Gastrocnemius medialis (tissue), 4 donors: ENCODE results near the gene TMEM132C. TPM values are rescaled to one million over a fixed set of nuclear protein-coding genes. Genes with fewer than 3 reads are reported as not detected.
"Not testable (repeated sequence)": the region's sequence is repeated elsewhere in the genome, so short reads cannot be mapped to it uniquely, and the experiment has no call there.

Experiments used
- ATAC-seq, 2 donors: fragments of 150-250 bp; one replicate each; pipeline ENCODE4 v1.9.1; 2016
- DNase-seq, 2 donors: peaks; one replicate each; pipeline ENCODE4 v3.0.0-alpha.2; 2019
- H3K27ac ChIP-seq, 4 donors: fragments of 200-600 bp; sonication (generic); 1 replicate in 1 of 4; 2 replicates in 3 of 4; pipeline ENCODE4 v1.5.1; 2016 to 2018; ENCODE audit warnings: mild to moderate bottlenecking in 2 of 4, moderate library complexity in 1 of 4
- H3K27me3 ChIP-seq, 3 donors: fragments of 200-600 bp; sonication (generic) in 2 of 3; 1 replicate in 1 of 3; 2 replicates in 2 of 3; pipeline versions ENCODE4 v1.5.1 to v1.6.0; 2016 to 2019; ENCODE audit warnings: mild to moderate bottlenecking in 1 of 3, moderate library complexity in 1 of 3
- H3K36me3 ChIP-seq, 2 donors: fragments of 200-600 bp; sonication (generic) in 1 of 2; one replicate each; pipeline ENCODE4 v1.5.1; 2017 to 2018
- H3K4me1 ChIP-seq, 2 donors: fragments of 200-600 bp; sonication (generic) in 1 of 2; one replicate each; pipeline ENCODE4 v1.5.1; 2016 to 2017; ENCODE audit warnings: mild to moderate bottlenecking in 2 of 2
- H3K4me3 ChIP-seq, 4 donors: fragments of 200-600 bp; sonication (generic) in 3 of 4; 1 replicate in 1 of 4; 2 replicates in 3 of 4; pipeline ENCODE4 v1.5.1; 2016 to 2019; ENCODE audit warnings: mild to moderate bottlenecking in 2 of 4
- H3K9me3 ChIP-seq, 3 donors: fragments of 200-600 bp; sonication (generic) in 2 of 3; 1 replicate in 1 of 3; 2 replicates in 2 of 3; pipeline ENCODE4 v1.5.1; 2016 to 2019
- CTCF ChIP-seq, 5 experiments: fragments of 450-650 bp in 3 of 5; fragments of 200-600 bp in 2 of 5; sonication (generic) in 2 of 5; IDR thresholded peaks in 4 of 5; conservative IDR thresholded peaks in 1 of 5; 1 replicate in 4 of 5; 2 replicates in 1 of 5; pipeline ENCODE4 v1.5.1; 2016 to 2019; ENCODE audit warnings: antibody characterized with exemption in 5 of 5, mild to moderate bottlenecking in 3 of 5, moderate library complexity in 3 of 5
- POLR2A ChIP-seq, 2 donors: fragments of 450-650 bp; IDR thresholded peaks; one replicate each; pipeline ENCODE4 v1.6.1; 2017; ENCODE audit warnings: antibody characterized with exemption in 2 of 2, mild to moderate bottlenecking in 2 of 2, moderate library complexity in 2 of 2
- in situ Hi-C, 4 donors: fragments of 200-750 bp; cut with MboI; loops; one replicate each; pipeline versions ENCODE4 v1.15.0 to v1.8.0; 2017; ENCODE audit warnings: low sequenced_read_pairs in 4 of 4
- intact Hi-C: fragments of 100-400 bp; cut with DNase I; formaldehyde crosslinking; loops from one replicate; pipeline ENCODE4 v1.15.1; 2023; ENCODE audit warnings: low total_unique reads
- total RNA-seq, 4 donors: library from RNA; depleted of rRNA; stranded (reverse); fragments of >200 nt; gene quantifications; one replicate each; pipeline versions ENCODE4 v1.1.0 to v1.2.3, GENCODE V29; 2016

Gene TMEM132C
- total RNA-seq, 4 donors from 2014 or later, result 0.24 to 0.82 (median 0.68) TPM

- no peak overlapping the region for H3K27ac ChIP-seq
These were observed 328.6 kb downstream of the TMEM132C start for GRCh38 chr12:128595609-128596008.

GRCh38 chr12:128600886-128601285 is 333.9 kb downstream of the TMEM132C start:
- in situ Hi-C loops (no loop called here), intact Hi-C loops (no loop called here)
- TF ChIP-seq POLR2A (IDR thresholded peaks at IDR 0.05) (no peak), CTCF (IDR thresholded peaks at IDR 0.05 in 4 of 5, conservative IDR thresholded peaks at IDR 0.05 in 1 of 5) (no peak)
- Histone ChIP-seq H3K9me3 (no peaks in the 10 kb centered on the region), H3K27me3 (no peaks in the 10 kb centered on the region), H3K36me3 (no peaks in the 10 kb centered on the region), H3K4me1 (no peaks in the 10 kb centered on the region), H3K4me3 (no peak overlapping the region), H3K27ac (no peak overlapping the region)
- ATAC-seq (no peak), DNase-seq (no peak)

More at GRCh38 chr12:128595609-128596008, 328.6 kb downstream of the TMEM132C start:
- H3K4me3 ChIP-seq, result no peak overlapping the region
- TF ChIP-seq CTCF (IDR thresholded peaks at IDR 0.05 in 4 of 5, conservative IDR thresholded peaks at IDR 0.05 in 1 of 5) (no peak), POLR2A (IDR thresholded peaks at IDR 0.05) (no peak)
- in situ Hi-C loops (no loop called here), intact Hi-C loops (no loop called here)
- DNase-seq (no peak), ATAC-seq (no peak)
- H3K27me3 ChIP-seq, result no peaks in the 10 kb centered on the region
- no peaks in the 10 kb centered on the region for H3K36me3 ChIP-seq
- H3K4me1 ChIP-seq, result no peaks in the 10 kb centered on the region
- no peaks in the 10 kb centered on the region for H3K9me3 ChIP-seq

- Histone ChIP-seq H3K4me3 (no peak overlapping the region), H3K27ac (no peak overlapping the region), H3K27me3 (no peaks in the 10 kb centered on the region), H3K9me3 (no peaks in the 10 kb centered on the region), H3K36me3 (no peaks in the 10 kb centered on the region), H3K4me1 (no peaks in the 10 kb centered on the region)
- DNase-seq (no peak), ATAC-seq (no peak)
- intact Hi-C loops (no loop called here), in situ Hi-C loops (no loop called here)
- no peak for TF ChIP-seq POLR2A (IDR thresholded peaks at IDR 0.05)
- TF ChIP-seq CTCF (IDR thresholded peaks at IDR 0.05 in 4 of 5, conservative IDR thresholded peaks at IDR 0.05 in 1 of 5), result no peak
These were observed 336.7 kb downstream of the TMEM132C start for GRCh38 chr12:128603573-128604115.

GRCh38 chr12:128604219-128604618 is 337.2 kb downstream of the TMEM132C start:
- in situ Hi-C loops, H3K4me3 ChIP-seq, DNase-seq, H3K36me3 ChIP-seq, ATAC-seq, intact Hi-C loops, H3K4me1 ChIP-seq, H3K9me3 ChIP-seq, H3K27me3 ChIP-seq, H3K27ac ChIP-seq: not testable (repeated sequence)

GRCh38 chr12:128606051-128606450 is 339.1 kb downstream of the TMEM132C start:
- Histone ChIP-seq H3K27ac (no peak overlapping the region), H3K27me3 (no peaks in the 10 kb centered on the region), H3K4me1 (no peaks in the 10 kb centered on the region)

More at GRCh38 chr12:128606051-128606450, 339.1 kb downstream of the TMEM132C start:
- ATAC-seq (no peak), DNase-seq (no peak)
- Histone ChIP-seq H3K9me3 (no peaks in the 10 kb centered on the region), H3K4me3 (no peak overlapping the region), H3K36me3 (no peaks in the 10 kb centered on the region)
- TF ChIP-seq POLR2A (IDR thresholded peaks at IDR 0.05), result no peak
- TF ChIP-seq CTCF (IDR thresholded peaks at IDR 0.05 in 4 of 5, conservative IDR thresholded peaks at IDR 0.05 in 1 of 5), result no peak
- in situ Hi-C loops (no loop called here), intact Hi-C loops (no loop called here)
